Stomach (tissue), 9 donors: ENCODE data around the gene ADH1C. TPM values are rescaled to one million over a fixed set of nuclear protein-coding genes. Genes with fewer than 3 reads are reported as not detected.
"Not testable (repeated sequence)": the region's sequence is repeated elsewhere in the genome, so short reads cannot be mapped to it uniquely, and the experiment has no call there.

ENCODE experiments used
- DNase-seq, 2 donors: peaks; one replicate each; pipeline versions ENCODE4 v3.0.0 to v3.0.0-alpha.2; 2013 to 2019
- H3K27ac ChIP-seq, 5 donors: fragments of 200-600 bp in 4 of 5; sonication (generic) in 4 of 5; one replicate each; pipeline ENCODE4 v1.5.1; 2013 to 2019; ENCODE audit warnings: mild to moderate bottlenecking in 1 of 5, moderate library complexity in 1 of 5
- H3K27me3 ChIP-seq, 3 donors: fragments of 200-600 bp; sonication (generic); one replicate each; pipeline ENCODE4 v1.5.1; 2017 to 2019; ENCODE audit warnings: mixed run types in 1 of 3
- H3K36me3 ChIP-seq, 4 donors: fragments of 200-600 bp; sonication (generic); 1 replicate in 3 of 4; 2 replicates in 1 of 4; pipeline ENCODE4 v1.5.1; 2016 to 2019
- H3K4me1 ChIP-seq, 4 donors: fragments of 200-600 bp; sonication (generic); one replicate each; pipeline ENCODE4 v1.5.1; 2016 to 2019
- H3K4me3 ChIP-seq, 4 donors: fragments of 200-600 bp; sonication (generic) in 3 of 4; one replicate each; pipeline ENCODE4 v1.5.1; 2016 to 2019; ENCODE audit warnings: mild to moderate bottlenecking in 1 of 4
- H3K9me3 ChIP-seq, 4 donors: fragments of 200-600 bp; sonication (generic); one replicate each; pipeline ENCODE4 v1.5.1; 2016 to 2019
- CTCF ChIP-seq, 7 experiments: fragments of 450-650 bp in 4 of 7; fragments of 200-600 bp in 3 of 7; sonication (generic) in 3 of 7; IDR thresholded peaks; one replicate each; pipeline ENCODE4 v1.5.1; 2016 to 2019; ENCODE audit warnings: antibody characterized with exemption in 7 of 7, control low read depth in 2 of 7, mild to moderate bottlenecking in 1 of 7
- EP300 ChIP-seq: sonication (generic); formaldehyde crosslinking; IDR thresholded peaks from one replicate; pipeline ENCODE4 v1.6.1; 2017; ENCODE audit warnings: antibody characterized with exemption
- POLR2A ChIP-seq, 4 donors: fragments of 450-650 bp; IDR thresholded peaks; one replicate each; pipeline ENCODE4 v1.6.1; 2016; ENCODE audit warnings: antibody characterized with exemption in 4 of 4, control low read depth in 2 of 4, mild to moderate bottlenecking in 1 of 4, moderate library complexity in 1 of 4
- POLR2AphosphoS5 ChIP-seq, 3 donors: sonication (generic); formaldehyde crosslinking; IDR thresholded peaks; one replicate each; pipeline ENCODE4 v1.6.1; 2016; ENCODE audit warnings: antibody characterized with exemption in 3 of 3
- WGBS, 5 donors: extraction: QIAGEN DNeasy Blood & Tissue Kit in 3 of 5; methylation state at CpG; one replicate each; pipeline versions ENCODE4 v1.1.5 to v1.1.7; 2013 to 2018; 5-methylcytosine and 5-hydroxymethylcytosine counted together
- intact Hi-C: fragments of 100-400 bp; cut with DNase I; formaldehyde crosslinking; loops from one replicate; pipeline ENCODE4 v1.15.1; 2023; ENCODE audit warnings: low total_unique reads
- polyA plus RNA-seq, 3 donors: library from polyadenylated mRNA; stranded (reverse); fragments of 200-250 nt; gene quantifications; one replicate each; pipeline ENCODE4 v1.2.3, GENCODE V29; 2013
- total RNA-seq, 5 donors: library from RNA; depleted of rRNA; stranded (reverse); fragments of >200 nt; gene quantifications; one replicate each; pipeline versions ENCODE4 v1.1.0 to v1.2.3, GENCODE V29; 2014 to 2016
- donor health status: healthy with polysubstance abuse.
- donor health status: Bipolar disorder and iron deficiency.
- donor health status: healthy.

The ADH1C gene
- total and polyA plus RNA-seq, 8 donors: 29.9 to 427 (median 76.5) TPM; not detected in 1

- Histone ChIP-seq H3K27me3 (no peaks in the 10 kb centered on the region), H3K36me3 (no peaks in the 10 kb centered on the region), H3K9me3 (peaks cover 0 to 6% (median 0%) of the 10 kb centered on the region in 4 donors), H3K4me1 (peaks cover 6 to 39% (median 15%) of the 10 kb centered on the region in 4 donors), H3K27ac (no peak overlapping the region), H3K4me3 (no peak overlapping the region)
- no peak for TF ChIP-seq POLR2A (IDR thresholded peaks at IDR 0.05)
- no peak for TF ChIP-seq EP300
- no peak for TF ChIP-seq CTCF (IDR thresholded peaks at IDR 0.05)
- no peak for TF ChIP-seq POLR2AphosphoS5 (IDR thresholded peaks at IDR 0.05)
- no peak for DNase-seq
- intact Hi-C loops: loop anchor here (10.0 kb wide), 1 partner anchor 885 kb away; no protein-coding TSS in a partner anchor
Measured at GRCh38 chr4:99379571-99379970, 27.0 kb upstream of the ADH1C start.

- 70 to 91% (median 80%) methylated on average over 3 of the region's 3 CpGs for WGBS, 5 donors
- Histone ChIP-seq H3K4me3 (no peak overlapping the region), H3K27me3 (no peaks in the 10 kb centered on the region), H3K4me1 (peaks cover 6 to 32% (median 13%) of the 10 kb centered on the region in 4 donors), H3K36me3 (no peaks in the 10 kb centered on the region), H3K27ac (no peak overlapping the region), H3K9me3 (peaks cover 0 to 6% (median 0%) of the 10 kb centered on the region in 4 donors)
- TF ChIP-seq POLR2AphosphoS5 (IDR thresholded peaks at IDR 0.05): no peak
- TF ChIP-seq POLR2A (IDR thresholded peaks at IDR 0.05): no peak
- TF ChIP-seq EP300: no peak
- DNase-seq: no peak
- intact Hi-C loops: loop anchor here (10.0 kb wide), 1 partner anchor 884 kb away; no protein-coding TSS in a partner anchor
Measured at GRCh38 chr4:99378876-99379275, 26.3 kb upstream of the ADH1C start.

GRCh38 chr4:99377341-99377740 is 24.8 kb upstream of the ADH1C start:
- Histone ChIP-seq H3K9me3 (peaks cover 0 to 13% (median 3%) of the 10 kb centered on the region in 4 donors), H3K4me1 (peaks cover 0 to 18% (median 2%) of the 10 kb centered on the region in 4 donors)
- peak in 3 of 7 experiments; percentile 13 to 24 (median 20) for TF ChIP-seq CTCF (IDR thresholded peaks at IDR 0.05)
- not testable (repeated sequence) for H3K27me3 ChIP-seq, H3K36me3 ChIP-seq, H3K4me3 ChIP-seq, H3K27ac ChIP-seq
- intact Hi-C loops: loop anchor here (10.0 kb wide), 1 partner anchor 883 kb away; no protein-coding TSS in a partner anchor
- DNase-seq: peak in 1 of 2 donors; percentile 28
- 57 to 82% (median 62%) methylated on average over 6 of the region's 6 CpGs for WGBS, 5 donors

GRCh38 chr4:99372464-99372863 is 19.9 kb upstream of the ADH1C start:
- peaks cover 0 to 20% (median 6%) of the 10 kb centered on the region in 4 donors for H3K9me3 ChIP-seq
- not testable (repeated sequence) for H3K27me3 ChIP-seq, H3K4me1 ChIP-seq, H3K36me3 ChIP-seq, DNase-seq, H3K4me3 ChIP-seq, H3K27ac ChIP-seq
- intact Hi-C loops: loop anchor here (10.0 kb wide), 1 partner anchor 878 kb away; no protein-coding TSS in a partner anchor
- 91 to 99% (median 96%) methylated on average over 2 of the region's 2 CpGs for WGBS, 5 donors

GRCh38 chr4:99367817-99368216 is 15.3 kb upstream of the ADH1C start:
- H3K4me1 ChIP-seq, intact Hi-C loops, H3K27me3 ChIP-seq, H3K36me3 ChIP-seq, H3K4me3 ChIP-seq, H3K27ac ChIP-seq: not testable (repeated sequence)
- 41 to 63% (median 46%) methylated on average over 2 of the region's 2 CpGs for WGBS, 5 donors
- peaks cover 0 to 12% (median 5%) of the 10 kb centered on the region in 4 donors for H3K9me3 ChIP-seq
- peak in 1 of 2 donors; percentile 59 for DNase-seq

- no peaks in the 10 kb centered on the region for H3K9me3 ChIP-seq
- no peak for DNase-seq
- H3K36me3 ChIP-seq: no peaks in the 10 kb centered on the region
- peaks cover 0 to 19% (median 0%) of the 10 kb centered on the region in 4 donors for H3K4me1 ChIP-seq
- no peaks in the 10 kb centered on the region for H3K27me3 ChIP-seq
- TF ChIP-seq POLR2A (IDR thresholded peaks at IDR 0.05) (no peak), POLR2AphosphoS5 (IDR thresholded peaks at IDR 0.05) (no peak), EP300 (no peak), CTCF (IDR thresholded peaks at IDR 0.05) (no peak)
- no peak overlapping the region for H3K4me3 ChIP-seq
- no peak overlapping the region for H3K27ac ChIP-seq
- intact Hi-C loops: no loop called here
- 43 to 91% (median 84%) methylated on average over 1 of the region's 1 CpG for WGBS, 5 donors
Measured at GRCh38 chr4:99366491-99366890, 13.9 kb upstream of the ADH1C start.
